Measurements from ENCODE around the gene SRA1. TPM values are rescaled to one million over a fixed set of nuclear protein-coding genes. Genes with fewer than 3 reads are reported as not detected.

Gene SRA1
- total and polyA plus RNA-seq, 9 of the 15 experiments (the other 6 are each of a cell fraction or from before 2014, with no cell fraction given), result 24.1 to 47.4 (median 41.3) TPM

DNA sequence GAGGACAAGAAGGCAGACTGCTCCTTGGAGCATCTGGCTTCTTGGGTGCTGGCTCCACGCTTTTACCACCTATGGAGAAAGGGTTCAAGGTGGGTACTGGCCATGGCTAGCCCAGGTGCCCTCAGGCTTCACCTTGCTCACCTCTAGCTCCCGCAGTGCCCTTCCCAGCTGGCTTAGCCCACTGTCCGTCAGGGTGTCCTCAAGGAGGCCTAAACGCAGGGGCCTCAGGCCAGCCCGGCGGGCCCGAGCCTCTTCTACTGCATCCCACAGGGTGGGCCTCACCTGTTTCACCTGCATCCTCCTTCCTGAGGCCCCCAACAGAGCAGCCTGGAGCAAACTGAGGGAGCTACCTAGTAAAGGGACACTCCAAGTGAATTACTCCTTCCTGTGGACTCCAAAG, 16.4 kb upstream of the SRA1 start (continued):
- TF ChIP-seq, protein P1, sequence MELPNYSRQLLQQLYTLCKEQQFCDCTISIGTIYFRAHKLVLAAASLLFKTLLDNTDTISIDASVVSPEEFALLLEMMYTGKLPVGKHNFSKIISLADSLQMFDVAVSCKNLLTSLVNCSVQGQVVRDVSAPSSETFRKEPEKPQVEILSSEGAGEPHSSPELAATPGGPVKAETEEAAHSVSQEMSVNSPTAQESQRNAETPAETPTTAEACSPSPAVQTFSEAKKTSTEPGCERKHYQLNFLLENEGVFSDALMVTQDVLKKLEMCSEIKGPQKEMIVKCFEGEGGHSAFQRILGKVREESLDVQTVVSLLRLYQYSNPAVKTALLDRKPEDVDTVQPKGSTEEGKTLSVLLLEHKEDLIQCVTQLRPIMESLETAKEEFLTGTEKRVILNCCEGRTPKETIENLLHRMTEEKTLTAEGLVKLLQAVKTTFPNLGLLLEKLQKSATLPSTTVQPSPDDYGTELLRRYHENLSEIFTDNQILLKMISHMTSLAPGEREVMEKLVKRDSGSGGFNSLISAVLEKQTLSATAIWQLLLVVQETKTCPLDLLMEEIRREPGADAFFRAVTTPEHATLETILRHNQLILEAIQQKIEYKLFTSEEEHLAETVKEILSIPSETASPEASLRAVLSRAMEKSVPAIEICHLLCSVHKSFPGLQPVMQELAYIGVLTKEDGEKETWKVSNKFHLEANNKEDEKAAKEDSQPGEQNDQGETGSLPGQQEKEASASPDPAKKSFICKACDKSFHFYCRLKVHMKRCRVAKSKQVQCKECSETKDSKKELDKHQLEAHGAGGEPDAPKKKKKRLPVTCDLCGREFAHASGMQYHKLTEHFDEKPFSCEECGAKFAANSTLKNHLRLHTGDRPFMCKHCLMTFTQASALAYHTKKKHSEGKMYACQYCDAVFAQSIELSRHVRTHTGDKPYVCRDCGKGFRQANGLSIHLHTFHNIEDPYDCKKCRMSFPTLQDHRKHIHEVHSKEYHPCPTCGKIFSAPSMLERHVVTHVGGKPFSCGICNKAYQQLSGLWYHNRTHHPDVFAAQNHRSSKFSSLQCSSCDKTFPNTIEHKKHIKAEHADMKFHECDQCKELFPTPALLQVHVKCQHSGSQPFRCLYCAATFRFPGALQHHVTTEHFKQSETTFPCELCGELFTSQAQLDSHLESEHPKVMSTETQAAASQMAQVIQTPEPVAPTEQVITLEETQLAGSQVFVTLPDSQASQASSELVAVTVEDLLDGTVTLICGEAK (IDR thresholded peaks at IDR 0.05), result no peak
- TF ChIP-seq, protein P1 (CRISPR knock-in tag; IDR thresholded peaks at IDR 0.05), result no peak
- no peak for TF ChIP-seq GTF2E2 (tag; IDR thresholded peaks at IDR 0.05)
- TF ChIP-seq SPI1 (IDR thresholded peaks at IDR 0.05; ENCODE audit: borderline replicate concordance, low read depth, low read length), result no peak
- TF ChIP-seq, protein P2, sequence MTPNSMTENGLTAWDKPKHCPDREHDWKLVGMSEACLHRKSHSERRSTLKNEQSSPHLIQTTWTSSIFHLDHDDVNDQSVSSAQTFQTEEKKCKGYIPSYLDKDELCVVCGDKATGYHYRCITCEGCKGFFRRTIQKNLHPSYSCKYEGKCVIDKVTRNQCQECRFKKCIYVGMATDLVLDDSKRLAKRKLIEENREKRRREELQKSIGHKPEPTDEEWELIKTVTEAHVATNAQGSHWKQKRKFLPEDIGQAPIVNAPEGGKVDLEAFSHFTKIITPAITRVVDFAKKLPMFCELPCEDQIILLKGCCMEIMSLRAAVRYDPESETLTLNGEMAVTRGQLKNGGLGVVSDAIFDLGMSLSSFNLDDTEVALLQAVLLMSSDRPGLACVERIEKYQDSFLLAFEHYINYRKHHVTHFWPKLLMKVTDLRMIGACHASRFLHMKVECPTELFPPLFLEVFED (CRISPR knock-in tag; conservative IDR thresholded peaks at IDR 0.05), result no peak
- TF ChIP-seq, protein P3, sequence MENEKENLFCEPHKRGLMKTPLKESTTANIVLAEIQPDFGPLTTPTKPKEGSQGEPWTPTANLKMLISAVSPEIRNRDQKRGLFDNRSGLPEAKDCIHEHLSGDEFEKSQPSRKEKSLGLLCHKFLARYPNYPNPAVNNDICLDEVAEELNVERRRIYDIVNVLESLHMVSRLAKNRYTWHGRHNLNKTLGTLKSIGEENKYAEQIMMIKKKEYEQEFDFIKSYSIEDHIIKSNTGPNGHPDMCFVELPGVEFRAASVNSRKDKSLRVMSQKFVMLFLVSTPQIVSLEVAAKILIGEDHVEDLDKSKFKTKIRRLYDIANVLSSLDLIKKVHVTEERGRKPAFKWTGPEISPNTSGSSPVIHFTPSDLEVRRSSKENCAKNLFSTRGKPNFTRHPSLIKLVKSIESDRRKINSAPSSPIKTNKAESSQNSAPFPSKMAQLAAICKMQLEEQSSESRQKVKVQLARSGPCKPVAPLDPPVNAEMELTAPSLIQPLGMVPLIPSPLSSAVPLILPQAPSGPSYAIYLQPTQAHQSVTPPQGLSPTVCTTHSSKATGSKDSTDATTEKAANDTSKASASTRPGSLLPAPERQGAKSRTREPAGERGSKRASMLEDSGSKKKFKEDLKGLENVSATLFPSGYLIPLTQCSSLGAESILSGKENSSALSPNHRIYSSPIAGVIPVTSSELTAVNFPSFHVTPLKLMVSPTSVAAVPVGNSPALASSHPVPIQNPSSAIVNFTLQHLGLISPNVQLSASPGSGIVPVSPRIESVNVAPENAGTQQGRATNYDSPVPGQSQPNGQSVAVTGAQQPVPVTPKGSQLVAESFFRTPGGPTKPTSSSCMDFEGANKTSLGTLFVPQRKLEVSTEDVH (IDR thresholded peaks at IDR 0.05; ENCODE audit: low read depth, partially characterized antibody), result no peak
- TF ChIP-seq, protein P4, sequence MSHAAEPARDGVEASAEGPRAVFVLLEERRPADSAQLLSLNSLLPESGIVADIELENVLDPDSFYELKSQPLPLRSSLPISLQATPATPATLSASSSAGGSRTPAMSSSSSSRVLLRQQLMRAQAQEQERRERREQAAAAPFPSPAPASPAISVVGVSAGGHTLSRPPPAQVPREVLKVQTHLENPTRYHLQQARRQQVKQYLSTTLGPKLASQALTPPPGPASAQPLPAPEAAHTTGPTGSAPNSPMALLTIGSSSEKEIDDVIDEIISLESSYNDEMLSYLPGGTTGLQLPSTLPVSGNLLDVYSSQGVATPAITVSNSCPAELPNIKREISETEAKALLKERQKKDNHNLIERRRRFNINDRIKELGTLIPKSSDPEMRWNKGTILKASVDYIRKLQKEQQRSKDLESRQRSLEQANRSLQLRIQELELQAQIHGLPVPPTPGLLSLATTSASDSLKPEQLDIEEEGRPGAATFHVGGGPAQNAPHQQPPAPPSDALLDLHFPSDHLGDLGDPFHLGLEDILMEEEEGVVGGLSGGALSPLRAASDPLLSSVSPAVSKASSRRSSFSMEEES (CRISPR knock-in tag; IDR thresholded peaks at IDR 0.05), result no peak
